ENCODE measurements around the gene SLC35B2.

SLC35B2 gene

DNA sequence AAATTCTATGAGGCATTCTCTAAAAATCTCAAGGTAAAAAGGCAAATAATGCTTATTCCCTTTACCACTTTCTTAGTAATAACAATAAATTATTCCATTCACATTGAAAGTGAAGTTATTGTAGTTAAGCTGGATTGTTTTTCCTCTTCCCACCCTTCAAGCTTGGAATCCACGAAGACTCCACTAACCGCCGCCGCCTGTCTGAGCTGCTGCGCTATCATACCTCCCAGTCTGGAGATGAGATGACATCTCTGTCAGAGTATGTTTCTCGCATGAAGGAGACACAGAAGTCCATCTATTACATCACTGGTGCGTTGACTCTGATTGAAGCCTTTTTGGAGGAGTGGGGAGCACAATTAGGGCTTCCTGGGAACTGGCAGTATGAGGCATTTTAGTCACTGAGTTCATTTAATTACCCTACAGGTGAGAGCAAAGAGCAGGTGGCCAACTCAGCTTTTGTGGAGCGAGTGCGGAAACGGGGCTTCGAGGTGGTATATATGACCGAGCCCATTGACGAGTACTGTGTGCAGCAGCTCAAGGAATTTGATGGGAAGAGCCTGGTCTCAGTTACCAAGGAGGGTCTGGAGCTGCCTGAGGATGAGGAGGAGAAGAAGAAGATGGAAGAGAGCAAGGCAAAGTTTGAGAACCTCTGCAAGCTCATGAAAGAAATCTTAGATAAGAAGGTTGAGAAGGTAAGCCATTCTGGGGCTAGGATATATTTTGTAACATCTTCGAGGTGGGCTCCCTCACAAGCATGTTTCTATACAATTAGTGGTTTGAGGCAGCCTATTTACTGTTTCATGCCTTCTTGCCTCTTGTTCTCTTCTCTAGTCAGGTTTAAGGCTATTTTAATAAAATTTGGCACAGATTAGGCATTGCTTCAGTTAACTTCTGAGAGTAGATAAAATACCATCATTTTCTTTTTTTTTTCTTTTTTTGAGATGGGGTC lies 5.5 kb downstream of the SLC35B2 start:
- no peak for DNase-seq

DNA sequence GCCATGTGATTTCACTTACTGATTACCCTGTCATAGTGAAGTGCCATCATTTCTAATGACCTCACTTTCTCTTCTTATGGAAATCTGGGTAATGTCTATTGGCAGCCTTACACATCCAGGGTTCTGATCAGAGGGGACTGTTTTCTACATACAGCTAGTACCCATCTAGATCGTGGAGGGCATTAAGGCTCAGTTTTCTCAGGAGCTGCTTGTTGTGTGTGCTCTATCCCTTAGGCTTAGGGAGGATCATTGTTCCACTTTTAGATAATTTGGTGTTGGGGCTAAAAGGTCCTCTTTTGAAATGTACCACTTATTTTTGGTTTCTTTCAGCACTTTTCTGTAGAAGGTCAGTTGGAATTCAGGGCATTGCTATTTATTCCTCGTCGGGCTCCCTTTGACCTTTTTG lies 6.6 kb downstream of the SLC35B2 start:
- DNase-seq: no peak

DNA sequence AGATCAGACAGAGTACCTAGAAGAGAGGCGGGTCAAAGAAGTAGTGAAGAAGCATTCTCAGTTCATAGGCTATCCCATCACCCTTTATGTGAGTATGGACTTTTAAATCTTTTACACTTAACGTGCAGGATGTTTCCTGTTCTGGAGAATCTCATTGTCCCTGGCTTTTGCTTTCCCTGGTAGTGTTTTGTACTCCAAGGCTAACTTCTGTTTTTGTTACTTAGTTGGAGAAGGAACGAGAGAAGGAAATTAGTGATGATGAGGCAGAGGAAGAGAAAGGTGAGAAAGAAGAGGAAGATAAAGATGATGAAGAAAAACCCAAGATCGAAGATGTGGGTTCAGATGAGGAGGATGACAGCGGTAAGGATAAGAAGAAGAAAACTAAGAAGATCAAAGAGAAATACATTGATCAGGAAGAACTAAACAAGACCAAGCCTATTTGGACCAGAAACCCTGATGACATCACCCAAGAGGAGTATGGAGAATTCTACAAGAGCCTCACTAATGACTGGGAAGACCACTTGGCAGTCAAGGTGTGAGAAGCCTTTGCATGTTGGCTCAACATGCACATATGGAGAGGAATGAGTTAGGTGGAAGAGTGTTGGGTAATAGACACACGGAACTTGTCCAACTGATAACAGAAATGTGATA lies 7.1 kb downstream of the SLC35B2 start:
- no peak for DNase-seq

DNA sequence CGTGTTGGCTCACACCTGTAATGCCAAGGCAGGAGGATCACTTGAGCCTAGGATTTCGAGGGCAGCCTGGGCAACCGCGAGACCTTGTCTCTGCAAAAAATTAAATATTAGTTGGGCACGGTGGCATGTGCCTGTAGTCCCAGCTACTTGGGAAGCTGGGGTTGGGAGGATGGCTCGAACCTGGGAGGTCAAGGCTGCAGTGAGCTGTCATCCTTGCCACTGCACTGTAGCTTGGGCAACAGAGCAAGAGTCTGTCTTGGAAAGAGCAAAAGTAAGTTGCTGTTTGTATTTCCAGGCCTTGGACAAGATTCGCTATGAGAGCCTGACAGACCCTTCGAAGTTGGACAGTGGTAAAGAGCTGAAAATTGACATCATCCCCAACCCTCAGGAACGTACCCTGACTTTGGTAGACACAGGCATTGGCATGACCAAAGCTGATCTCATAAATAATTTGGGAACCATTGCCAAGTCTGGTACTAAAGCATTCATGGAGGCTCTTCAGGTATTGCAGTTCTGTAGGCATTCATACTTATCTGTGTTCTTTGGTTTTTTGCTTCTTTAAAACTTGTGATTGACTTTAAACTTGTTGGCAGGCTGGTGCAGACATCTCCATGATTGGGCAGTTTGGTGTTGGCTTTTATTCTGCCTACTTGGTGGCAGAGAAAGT lies 8.1 kb downstream of the SLC35B2 start:
- no peak for DNase-seq

DNA sequence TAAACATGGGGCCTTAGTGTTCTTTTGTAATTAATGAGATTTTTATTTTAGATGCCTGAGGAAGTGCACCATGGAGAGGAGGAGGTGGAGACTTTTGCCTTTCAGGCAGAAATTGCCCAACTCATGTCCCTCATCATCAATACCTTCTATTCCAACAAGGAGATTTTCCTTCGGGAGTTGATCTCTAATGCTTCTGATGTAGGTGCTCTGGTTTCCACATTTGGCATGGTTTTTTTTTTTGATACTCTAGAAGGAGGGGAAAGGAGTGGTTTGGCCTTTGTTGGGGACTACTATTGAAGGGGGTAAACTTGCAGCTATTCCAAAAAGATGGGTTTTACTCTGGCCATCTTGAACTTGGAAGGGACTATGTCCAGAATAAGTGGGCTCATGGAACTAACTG lies 8.7 kb downstream of the SLC35B2 start:
- no peak for DNase-seq

DNA sequence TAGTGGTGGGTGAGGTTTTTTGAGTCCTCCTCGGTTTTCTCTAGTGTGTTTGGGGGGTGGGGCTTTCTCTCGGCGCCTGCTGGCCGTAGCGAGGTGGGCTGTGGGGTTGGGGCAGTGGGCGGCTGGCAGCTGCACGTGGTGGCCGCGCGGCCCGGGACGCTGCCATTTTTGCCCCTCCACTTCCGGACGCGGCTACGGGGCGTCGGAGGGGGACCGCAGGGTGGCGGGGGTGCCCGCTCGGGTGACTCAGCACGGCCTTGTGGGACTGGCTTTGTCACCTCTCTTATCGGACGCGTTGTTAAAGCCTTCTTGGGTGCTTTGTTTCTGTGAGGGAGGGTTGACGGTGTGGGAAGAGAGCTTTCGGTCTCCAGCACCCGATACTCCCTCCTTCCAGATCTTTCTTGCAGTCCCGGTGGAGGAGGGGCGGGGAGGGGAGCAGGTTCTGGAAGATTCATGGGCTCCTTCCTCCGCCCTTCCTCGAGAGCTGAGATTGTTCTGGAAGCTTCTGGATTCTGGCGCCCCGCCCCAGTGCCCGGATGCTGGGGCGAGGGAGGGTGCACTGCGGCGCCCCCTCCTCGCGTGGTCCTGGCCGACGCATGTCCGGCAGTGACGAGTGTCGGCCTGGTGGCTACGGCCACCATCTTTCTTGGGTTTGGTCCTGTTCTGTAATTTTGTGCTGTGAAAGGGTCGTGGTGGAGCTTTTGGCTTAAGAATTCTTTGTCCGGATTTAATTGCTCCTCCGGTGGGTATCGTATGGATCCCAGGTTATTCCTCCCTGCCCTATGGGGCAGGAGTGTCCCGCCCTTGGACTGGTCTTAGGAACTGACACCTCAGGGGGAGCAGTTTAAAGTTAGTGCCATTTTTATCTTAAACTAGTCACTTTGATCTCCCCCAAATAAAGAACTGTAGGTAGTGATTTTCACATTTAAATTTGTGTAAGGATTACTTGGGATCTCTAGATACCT lies 9.7 kb downstream of the SLC35B2 start:
- no peak for DNase-seq

DNA sequence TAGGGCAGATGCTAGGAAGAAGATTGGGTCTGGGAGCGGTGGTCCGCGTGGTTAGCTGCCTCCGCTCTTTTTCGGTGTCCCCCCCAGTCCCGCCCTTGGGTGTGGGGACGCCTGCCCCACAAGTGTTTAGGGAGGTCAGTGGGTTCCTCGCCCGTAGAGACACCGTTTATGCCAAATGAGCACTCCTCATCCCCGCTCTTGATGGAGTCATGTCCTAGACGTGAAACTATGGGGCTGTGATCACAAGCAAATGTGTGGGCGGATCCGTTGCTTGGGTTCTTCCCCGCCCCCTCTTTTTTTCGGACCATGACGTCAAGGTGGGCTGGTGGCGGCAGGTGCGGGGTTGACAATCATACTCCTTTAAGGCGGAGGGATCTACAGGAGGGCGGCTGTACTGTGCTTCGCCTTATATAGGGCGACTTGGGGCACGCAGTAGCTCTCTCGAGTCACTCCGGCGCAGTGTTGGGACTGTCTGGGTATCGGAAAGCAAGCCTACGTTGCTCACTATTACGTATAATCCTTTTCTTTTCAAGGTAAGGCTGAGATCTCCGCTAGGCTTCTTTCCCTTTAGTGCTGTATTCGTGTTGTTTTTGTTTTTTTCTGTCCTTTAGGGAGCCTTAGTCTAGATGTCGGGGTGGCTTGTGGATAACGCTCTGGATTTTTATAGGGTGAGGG lies 10.5 kb downstream of the SLC35B2 start, which contains the start of gene HSP90AB1:
HSP90AB1 (plus strand) TSS at position 439 of the 675 bp plus-strand sequence. CDS start 1,529 bp downstream, outside the sequence.
- DNase-seq: peak; percentile 98

DNA sequence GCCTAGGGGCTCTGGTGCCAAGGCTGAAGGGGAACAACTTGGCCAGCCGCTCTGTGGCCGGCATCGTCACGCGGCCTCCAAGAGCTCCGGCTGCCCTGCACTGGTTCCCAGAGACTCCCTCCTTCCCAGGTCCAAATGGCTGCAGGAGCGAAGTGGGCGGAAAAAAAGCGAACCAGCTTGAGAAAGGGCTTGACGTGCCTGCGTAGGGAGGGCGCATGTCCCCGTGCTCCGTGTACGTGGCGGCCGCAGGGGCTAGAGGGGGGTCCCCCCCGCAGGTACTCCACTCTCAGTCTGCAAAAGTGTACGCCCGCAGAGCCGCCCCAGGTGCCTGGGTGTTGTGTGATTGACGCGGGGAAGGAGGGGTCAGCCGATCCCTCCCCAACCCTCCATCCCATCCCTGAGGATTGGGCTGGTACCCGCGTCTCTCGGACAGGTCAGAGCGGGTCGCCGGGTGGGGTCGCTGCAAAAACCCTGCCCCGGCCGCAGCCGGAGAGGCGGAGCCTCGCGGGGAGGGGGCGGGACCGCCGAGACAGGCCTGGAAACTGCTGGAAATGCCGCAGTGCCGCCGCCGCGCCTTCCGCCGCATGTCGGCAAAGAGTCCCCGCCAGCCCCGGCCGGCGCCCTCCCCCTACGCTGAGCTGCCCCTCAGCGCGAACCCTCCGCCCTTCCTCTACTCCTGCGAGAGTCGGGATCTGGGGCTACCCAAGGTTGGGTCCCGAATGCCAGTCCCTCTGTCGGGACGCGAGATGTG lies 11.2 kb downstream of the SLC35B2 start:
- DNase-seq: peak; percentile 97

DNA sequence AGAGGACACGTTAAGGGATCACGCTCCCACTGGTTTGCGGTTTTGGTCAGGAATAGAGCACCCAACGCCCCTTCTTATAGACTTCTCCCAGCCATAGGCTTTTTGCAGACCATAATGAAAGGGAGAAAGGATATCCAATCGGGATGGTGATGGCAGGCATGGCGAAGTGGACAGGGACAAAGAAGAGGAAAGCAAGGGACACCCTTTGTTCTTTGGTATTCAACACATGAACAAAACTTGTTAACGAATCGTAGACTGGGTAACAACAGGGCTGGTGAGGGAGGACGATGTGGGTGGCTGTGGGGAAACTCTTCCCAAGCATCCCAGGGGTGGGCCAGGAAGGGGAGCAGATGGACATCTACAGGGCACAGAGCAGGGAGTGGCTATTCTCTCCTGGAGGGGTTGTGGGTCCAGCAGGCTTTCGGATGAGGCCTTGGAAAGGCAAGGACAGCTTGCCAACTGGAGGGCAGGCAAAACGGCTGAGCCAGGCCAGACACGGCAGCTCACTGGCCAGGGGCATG lies 11.9 kb downstream of the SLC35B2 start:
- DNase-seq: no peak

DNA sequence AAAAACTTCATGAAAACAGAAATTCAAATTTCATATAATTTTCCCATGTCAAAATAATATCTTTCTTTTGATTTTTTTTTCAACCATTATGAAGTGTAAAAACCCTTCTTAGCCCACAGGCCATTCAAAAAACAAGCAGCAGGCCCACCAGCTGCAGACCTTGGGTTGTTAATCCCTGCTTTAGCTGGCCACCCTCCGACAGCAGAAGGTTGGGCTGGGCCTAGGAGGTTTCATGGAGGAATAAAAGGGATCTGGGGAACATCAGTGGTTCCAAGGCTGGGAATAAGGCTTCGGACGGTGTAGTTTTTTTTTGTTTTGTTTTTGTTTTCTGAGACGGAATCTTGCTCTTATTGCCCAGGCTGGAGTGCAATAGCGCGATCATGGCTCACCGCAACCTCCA lies 14.0 kb downstream of the SLC35B2 start:
- no peak for DNase-seq

DNA sequence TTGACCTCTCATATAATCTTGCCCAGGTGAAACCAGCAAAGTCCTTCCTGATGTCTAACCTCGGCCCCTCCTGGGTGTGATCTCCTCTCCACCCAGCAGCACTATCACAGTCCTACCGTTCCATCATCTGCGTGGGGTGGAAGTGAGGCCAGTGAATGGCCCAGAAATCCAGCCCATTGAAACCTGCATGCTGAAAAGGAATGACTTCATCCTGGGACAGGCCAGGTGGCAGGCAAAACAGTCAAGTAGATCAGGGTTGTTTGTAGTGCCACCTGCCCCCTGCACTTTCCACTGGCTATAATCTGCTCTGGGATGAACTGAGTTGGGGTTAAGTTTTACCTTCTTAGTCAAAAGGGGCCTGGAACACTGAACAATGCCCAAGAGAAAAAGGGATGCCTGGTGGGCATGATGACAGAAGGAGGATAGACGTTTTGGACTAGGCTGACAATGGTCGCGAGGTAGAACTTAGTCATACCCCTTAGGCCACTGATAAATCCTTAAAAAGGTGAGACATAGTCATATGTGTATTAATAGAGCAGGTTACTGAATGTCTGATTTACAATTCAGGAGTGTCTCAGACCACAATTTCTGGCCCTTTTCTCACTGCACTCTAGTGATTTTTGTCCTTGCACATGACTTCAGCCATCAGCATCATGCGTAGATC lies 18.5 kb downstream of the SLC35B2 start:
- DNase-seq: peak; percentile 18

DNA sequence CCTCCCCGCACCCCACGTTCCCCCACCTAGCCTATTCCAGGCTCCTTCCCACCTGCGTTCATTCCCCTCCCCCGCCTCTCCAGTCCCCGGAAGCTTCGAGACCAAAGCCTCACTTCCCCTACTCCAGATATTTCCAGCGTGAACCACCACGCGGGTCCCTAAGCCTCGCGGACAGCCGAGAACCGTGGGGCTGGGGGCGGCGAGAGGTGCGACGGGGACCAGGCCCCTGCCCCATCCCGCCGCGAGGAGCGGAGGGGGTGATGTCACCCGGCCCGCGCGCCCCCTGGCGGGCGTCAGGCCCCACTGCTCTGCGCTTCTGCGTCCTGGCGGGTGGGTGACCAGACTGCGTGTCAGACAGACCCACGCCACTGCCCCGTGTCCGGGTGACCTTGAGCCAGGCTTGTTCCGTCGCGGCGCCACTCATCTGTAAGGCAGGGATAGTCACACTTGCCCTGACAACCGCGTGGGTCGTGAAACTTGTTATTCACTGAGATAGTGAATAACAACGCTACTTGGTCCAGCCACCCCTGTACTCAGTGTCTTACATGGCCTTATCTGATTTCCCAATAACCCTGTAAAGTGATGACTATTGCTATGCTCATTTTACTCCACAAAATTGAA lies 19.4 kb downstream of the SLC35B2 start:
- peak; percentile 75 for DNase-seq

DNA sequence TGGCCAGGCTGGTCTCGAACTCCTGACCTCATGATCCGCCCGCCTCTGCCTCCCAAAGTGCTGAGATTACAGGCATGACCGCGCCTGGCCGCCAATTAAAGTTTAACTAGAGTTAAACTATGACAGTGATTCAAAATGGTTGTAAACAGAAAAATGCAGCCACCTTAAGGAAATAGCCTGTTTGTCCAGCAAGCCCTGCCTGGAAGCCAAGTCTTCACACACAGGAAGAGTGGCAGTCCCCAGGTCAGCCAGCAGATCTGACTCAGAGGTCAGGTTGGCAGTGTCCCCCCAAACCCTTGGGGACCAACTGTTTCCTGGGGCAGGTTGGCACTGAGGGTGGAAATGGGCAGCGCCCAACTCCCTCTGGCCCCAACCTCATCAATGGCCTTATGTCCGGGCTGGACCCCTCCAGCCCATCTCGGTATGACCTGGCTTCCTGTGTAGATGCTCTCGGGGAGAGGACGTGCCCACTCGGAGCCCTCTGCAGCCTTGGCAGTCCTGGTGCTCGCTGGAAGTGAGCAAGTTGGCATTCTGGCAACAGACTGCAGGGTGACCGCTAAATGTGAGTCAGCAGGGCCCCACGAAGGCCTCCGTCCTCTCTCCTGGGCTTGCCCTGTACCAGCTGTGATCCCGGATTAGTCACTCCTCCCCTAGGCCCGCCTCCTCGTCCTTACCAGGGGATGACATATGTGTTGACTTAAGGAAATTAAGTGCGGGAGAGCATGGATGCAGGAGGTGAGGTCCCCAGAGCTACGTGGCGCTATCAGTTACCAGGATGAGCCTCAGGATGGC lies 20.1 kb downstream of the SLC35B2 start:
- DNase-seq: peak; percentile 94

DNA sequence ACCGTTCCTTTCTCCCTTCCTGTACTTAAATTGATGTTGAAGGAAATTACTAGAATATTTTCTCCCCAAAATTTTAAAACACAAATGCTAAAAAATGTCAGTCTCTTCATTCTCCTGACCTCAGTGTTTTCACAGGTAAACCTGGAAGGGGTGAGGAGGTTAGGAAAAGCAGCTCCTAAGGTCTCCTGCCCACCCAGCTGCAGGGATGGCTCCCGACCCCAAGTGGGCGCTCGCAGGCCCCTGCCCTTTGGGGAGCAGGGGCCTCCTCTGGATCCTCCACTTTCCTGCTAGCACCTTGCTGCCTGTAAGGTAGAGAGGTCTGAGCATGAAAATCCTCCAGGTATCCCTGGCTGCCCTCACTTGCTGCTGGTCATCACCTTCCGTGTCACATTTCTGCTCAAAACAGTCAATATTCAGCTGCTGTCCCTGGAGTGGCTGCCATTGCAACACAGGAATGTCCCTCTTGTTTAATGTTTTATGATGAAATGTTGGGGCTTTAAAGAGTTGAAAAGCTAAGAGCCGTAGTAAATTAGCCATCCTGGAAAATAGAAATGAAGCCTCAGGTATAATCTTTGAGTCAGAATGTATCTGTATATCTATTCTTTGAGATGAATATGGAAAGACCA lies 21.3 kb downstream of the SLC35B2 start:
- no peak for DNase-seq

DNA sequence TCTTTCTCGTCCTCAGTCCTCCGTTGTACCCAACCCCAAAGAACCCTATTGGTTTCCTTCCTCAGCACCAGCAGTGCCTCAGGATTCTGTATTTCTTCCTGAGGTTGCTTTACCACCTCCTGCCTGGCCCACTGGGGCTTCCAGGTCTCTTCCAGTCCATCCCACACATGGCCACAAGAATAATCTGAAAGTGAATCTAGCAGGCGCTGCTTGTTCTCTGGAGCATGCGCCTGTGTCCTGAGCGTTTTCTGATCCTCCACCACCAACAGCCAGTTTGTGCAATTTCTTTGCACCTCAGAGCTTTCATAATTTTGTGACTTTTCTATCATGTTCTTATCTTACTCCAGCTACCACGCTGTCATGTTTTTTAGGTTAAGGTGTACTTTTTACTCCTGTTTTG lies 22.1 kb downstream of the SLC35B2 start:
- DNase-seq: no peak

DNA sequence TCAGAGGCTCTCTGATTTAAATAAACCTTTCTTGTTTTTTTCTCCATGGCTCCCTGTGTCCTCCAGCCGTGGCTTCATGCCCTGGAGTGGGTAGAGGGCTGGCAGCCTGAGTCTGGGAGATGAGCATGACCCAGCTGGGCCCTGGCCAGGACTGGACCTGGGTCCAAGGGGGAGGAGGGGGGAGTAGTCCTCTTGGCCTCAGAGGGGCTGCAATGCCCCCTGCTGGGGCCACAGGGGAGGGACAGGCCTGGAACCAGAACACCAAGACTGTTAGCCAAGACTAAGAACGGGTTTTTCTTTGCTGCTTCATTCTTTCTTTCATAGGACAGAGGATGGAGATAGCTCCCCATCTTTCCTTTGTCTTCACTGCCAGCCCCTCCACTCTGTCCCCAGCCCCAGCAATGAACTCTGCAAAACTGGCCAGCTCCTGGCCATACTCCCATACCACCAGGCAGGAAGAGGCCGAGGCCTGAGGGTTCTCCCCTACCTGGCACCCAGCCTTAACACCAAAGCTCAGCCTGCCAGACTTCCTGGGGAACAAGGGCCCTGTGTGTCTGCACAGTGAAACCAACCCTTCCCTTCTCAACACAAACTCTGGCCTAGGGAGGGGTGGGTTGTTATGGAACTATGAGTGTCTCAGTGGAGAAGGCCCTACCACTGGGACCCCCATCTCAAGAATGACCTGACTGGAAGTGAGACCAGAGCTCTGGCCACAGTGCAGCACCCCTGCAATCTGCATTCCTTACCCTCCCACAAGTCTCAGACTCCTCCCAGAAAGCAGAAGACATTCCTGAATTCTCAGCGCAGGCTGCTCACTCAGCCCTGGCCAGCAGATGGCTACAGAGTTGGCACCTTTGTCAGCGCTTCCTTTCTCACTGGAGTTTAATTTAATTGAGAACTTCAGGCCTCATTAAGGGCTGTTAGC lies 23.0 kb downstream of the SLC35B2 start:
- DNase-seq: no peak

DNA sequence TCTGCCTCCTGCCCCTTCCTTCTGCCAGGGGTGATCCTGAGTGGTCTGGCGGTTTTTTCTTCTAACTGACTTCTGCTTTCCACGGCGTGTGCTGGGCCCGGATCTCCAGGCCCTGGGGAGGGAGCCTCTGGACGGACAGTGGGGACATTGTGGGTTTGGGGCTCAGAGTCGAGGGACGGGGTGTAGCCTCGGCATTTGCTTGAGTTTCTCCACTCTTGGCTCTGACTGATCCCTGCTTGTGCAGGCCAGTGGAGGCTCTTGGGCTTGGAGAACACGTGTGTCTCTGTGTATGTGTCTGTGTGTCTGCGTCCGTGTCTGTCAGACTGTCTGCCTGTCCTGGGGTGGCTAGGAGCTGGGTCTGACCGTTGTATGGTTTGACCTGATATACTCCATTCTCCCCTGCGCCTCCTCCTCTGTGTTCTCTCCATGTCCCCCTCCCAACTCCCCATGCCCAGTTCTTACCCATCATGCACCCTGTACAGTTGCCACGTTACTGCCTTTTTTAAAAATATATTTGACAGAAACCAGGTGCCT lies 23.7 kb downstream of the SLC35B2 start:
- no peak for DNase-seq

All from NCI-H510A treated with DMSO at 0.1 percent for 48 hours (cell line).